HG02981 (cell line): Measurements from ENCODE around the gene APP.

Experiments used
- ATAC-seq: cut with Tn5 transposase; IDR thresholded peaks from one replicate; pipeline ENCODE4 v1.9.1; 2021; ENCODE audit warnings: mild to moderate bottlenecking, moderate library complexity; ENCODE audit not compliant: unreplicated experiment

The APP gene

DNA sequence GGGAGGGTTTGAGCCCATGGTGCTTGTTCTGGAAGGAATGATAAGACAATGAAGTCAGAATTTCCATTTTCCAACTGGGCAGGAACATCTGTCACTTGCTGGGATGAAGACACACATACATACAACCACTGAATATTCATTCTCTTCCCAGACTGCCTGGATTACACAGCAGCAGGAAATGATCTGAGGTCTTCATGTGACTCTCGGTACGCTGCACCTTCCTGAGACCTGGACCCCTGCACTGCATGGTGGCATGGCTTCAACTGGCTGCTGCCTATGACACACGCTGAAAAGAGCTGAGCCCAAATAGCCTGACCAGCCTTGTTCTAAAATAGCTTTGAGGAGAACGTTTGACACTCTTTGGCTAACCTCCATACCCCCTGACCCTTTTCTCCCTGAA, 285.2 kb downstream of the APP start:
- no peak for ATAC-seq

DNA sequence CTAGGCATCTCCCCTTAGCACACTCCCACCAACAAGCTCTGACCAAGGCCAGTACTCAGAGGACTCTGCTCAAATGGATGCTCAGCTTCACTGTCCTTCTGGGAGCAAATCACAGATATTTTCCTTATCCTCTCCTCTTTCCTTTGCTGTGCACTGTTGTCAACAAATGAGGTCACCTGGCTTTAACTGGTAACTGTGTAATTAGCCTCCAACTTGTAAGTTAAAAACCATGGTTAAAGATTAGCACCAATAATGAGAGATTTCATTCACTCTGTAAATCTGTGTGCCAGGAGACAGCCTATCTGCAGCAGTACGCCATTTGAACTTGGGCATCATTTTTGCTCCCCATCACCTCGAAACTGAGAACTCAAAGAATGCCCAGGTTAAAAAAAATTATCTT, 286.3 kb downstream of the APP start:
- no peak for ATAC-seq

DNA sequence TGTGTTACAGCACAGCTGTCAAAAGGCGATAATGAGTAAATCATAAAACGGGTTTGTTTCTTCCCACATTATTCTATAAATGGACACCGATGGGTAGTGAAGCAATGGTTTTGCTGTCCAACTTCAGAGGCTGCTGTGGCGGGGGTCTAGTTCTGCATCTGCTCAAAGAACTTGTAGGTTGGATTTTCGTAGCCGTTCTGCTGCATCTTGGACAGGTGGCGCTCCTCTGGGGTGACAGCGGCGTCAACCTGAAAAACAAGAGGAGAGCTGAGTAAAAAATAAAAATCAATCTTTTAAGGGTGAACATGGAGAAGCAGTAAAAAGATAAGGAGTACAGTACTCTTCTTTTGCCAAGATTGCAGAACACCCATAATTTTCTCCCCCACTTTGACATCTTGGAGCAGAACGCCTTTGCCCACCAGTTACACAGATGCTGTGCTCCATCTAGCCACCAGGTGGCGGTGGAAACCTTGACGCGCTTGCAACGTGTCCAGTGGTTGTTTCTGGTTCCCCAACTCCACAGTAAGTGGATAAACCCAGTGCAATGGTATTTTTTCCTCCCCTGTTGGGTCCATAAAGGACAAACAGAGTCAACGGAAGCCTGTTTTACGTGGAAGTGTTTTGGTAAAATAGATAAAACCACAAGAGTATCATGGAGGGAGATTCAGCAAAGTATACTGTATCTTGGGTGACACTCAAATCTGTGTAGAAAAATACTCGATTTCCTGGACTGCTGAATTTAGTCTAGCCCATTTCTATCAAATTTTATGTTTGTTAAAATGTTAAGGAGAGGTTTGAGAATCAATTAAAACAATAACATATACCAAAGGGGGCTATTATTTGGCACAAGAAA, 288.8 kb downstream of the APP start:
- peak; percentile 87 for ATAC-seq

DNA sequence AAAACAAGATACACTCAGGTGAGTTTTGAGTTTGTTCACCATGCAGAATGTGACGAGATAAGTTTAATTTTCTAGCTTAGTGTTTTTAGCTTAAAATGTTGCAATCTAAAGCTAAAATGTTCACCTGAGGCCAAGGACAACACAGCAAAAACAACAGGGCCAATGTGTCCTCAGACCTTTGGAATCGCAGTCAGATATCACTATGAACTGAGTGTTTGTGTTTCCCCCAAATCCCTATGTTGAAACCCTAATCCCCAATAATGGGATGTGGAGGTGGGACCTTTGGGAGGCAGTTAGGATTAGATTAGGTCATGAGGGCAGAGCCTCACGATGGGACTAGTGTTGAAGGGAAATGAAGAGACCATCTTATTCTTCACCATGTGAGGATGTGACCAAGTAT, 291.4 kb downstream of the APP start:
- ATAC-seq = no peak

DNA sequence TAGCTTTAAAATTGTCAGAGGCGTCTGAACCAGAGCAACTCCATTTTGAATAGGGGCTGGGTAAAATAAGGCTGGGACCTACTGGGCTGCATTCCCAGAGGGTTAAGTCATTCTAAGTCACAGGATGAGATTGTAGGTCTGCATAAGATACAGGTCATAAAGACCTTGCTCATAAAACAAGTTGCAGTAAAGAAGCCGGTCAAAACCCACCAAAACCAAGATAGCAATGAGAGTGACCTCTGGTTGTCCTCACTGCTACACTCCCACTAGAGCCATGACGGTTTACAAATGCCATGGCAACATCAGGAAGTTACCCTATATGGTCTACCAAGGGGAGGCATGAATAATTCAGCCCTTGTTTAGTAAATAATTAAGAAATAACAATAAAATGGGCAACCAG, 292.2 kb downstream of the APP start:
- no peak for ATAC-seq

DNA sequence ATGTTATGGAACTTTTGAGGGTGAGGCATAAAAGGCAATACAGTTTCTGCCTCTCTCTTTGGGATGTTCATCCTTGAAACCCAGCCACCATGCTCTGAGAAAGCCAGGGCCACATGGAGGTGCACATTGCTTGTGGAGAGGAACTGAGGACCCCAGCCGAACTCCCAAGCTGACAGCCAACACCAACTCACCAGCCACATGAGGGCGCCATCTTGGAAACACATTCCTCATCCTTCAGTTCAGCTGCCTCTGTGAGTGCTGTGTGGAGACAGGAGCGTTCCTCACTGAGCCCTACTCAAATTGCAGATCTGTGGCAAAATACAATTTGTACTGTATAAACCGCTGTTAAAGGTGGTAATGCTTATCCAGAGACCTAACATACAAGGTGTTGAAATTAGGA, 298.3 kb downstream of the APP start:
- no peak for ATAC-seq

DNA sequence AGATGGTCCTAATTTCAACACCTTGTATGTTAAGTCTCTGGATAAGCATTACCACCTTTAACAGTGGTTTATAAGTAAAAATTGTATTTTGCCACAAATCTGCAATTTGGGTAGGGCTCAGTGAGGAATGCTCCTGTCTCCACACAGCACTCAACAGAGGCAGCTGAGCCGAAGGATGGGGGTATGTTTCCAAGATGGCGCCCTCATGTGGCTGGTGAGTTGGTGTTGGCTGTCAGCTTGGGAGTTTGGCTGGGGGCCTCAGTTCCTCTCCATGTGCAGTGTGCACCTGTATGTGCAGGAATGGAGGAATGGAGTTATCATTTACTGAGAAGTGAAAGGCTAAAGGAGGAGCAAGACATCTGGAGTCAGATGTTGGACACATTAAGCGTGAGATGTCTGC, 299.0 kb downstream of the APP start:
- no peak for ATAC-seq

DNA sequence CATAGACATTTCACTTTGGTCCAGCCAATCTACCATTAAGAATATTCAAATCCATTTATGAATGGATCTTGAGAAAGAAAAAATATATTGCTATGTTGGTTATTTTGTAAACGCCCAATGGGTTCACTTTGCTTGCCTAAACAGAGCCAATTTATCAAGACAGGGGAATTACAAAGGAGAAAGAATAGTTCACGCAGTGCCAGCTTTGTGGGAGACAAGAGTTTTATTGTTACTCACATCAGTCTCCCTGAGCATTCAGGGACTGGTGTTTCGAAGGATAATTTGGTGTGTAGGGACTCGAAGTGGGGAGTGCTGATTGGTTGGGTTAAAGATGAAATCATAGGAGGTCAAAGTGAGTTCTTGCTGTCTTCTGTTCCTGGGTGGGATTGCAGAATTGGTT, 300.5 kb downstream of the APP start:
- ATAC-seq = no peak

DNA sequence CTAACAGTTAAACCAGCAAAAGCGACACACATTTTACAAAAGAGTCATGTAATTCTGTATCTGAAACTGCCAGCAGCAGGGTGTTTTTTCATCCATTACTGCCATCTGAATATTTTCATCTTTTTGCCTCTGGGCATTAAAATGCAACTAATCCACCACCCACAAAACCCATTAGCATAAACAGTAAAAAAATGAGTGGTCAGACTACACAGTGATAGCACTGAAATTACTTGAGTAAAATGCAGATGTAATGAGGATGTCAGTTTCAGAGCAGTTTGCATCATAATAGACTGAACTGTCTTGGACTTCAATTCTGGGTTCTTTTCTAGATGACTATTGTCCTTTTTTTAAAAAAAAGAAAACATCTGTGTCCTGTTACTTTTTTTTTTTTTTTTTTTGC, 303.5 kb downstream of the APP start:
- no peak for ATAC-seq

DNA sequence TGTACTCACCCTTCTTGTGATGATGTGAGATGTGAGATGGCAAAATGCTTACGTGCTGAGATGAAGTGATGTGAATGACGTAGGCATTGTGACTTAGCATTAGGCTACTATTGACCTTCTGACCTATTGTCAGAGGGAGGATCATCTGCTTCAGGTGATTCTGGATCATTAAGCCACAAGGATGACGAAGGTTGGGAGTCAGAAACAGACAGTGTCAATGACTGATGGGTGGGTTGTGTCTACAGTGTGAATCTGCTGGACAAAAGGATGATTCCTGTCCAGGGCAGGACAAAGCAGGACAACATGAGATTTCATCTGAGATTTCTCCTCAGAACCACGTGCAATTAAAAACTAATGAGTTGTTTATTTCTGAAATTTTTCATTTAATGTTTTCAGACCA, 306.8 kb downstream of the APP start:
- no peak for ATAC-seq

DNA sequence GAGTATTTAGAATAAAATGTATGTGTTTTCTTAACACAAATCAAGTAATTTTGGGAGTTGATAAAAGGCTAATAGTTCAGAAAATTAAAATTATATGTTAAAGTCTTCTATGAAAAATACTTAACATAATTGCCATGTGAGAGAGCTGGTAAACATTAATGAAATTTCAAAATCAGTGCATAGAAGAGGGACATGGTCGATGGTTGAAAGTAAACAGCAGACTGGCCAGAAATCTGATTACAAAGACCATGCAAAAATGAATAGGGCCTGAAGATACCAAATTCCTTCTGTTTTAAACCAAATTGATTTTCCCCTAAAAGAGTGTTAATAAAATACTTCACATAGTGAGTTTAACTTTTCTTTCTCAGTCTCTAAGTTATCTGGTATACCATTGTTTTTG, 307.5 kb downstream of the APP start:
- no peak for ATAC-seq

DNA sequence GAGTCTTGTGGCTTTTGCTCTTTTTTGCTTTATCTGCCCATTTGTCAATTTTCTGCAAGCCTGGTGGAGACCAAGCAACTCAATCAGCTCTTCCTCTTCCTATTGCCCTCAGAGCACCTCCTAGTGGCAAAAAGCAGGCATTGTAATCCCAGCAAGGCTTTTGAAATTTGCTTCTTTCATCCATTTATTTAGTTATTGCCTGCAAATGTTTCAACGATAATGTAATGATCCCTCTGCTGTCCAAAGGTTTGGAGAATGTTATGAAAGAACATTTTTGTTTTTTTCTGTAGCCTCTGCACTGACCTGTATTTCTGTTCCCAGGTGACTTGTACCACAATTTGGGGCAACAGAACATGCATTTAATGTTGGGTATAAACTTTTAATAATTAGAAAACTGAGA, 308.0 kb downstream of the APP start:
- no peak for ATAC-seq

DNA sequence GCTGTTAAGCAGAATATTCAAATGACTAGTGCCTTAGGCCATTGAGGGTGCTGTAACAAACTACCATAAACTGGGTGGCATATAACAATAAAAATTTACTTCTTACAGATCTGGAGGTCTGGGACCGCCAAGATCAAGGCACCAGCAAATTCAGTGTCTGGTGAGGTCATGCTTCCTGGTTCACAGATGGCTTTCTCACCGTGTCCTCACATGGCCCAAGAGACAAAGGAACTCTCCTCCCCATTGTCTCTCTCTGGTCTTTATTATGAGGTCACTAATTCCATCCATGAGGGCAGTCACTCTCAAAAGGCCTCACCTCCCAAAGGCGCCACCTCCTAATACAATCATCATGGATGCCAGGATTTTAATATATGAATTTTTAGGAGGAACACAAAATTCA, 308.5 kb downstream of the APP start:
- ATAC-seq = no peak

DNA sequence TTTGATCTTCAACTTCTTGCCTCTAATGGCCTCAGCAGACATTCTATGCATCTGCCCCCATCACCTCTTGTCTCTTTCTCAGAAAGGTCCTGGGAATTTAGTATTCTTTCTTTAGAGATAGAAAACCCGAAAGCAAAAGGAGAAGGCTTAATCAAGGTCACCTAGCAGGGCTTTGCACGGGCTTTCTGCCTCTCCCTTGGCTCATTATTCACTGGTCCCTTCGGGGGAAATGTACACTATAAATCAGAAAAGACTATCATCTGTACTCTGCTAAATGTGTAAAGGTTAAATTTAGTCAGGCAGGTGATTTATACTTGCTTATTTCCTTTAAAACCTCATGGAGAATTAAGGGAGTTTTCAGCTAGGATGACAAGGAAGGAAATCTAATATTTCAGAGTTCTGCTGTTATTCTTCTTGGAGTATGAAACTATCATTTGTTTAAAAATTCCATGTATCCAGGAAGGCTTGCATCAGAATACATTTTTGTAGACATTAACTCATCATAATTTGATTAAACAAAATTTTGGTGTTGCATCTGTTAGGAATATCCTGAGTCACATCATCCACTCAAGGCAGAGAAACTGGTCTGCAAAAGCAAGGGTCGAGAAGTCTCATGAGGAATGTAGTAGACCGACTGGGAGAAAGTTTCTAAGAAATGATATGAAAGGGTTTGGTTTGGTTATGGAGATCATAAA, 311.2 kb downstream of the APP start:
- ATAC-seq = no peak

DNA sequence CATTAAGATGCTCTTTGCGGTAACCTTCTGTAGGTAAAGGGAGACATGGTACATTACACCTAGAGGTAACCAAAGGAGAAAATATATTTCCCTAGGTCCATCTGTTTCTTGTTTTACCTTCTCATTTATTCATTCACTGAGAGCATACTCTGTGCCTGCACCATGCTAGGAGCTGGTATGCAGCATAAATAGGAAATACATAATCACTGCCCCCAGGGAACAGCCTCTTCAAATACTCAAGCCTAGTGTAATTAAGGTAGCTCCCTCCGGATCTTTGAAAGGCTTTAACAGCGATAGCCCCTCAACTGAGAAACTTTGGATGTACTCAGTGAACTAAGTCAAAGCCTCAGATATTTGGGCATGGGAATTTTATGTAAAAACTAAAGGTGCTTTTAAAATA, 312.2 kb downstream of the APP start:
- ATAC-seq = no peak

DNA sequence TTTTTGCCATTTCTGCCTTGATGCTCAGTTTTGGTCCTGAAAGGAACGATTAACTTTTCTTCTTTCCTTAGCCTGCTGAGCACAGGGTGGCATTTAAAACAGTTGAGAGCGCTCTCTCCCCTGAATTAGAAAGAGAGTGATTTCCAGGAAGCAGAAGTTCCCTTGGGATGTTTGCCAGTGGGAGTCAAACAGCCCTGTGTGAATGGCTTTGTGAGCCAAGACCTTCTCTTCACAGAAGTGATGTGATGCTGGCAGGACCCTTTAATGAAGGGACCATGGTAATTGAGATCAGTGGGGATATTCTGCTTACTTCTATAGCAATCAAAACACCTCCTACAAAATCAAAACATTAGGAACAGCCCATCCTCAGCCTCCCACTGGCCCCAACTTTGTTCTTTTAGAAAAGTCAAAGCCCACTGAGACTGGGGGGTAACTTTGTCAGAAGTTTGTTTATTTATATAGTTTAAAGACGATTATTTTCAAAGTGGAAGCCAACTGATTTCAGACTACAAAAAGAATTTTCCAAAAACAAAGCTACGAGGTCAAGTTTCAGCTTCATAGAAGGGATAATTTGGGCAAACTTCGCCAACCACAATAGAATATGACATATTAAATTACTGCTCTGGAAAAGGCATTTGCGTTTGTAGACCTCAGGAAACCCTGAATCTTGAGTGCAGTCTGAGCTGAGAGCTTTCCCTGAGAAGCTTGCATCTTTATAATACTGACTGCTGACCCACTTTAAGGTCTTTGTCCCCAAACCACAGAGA, 313.1 kb downstream of the APP start:
- no peak for ATAC-seq

DNA sequence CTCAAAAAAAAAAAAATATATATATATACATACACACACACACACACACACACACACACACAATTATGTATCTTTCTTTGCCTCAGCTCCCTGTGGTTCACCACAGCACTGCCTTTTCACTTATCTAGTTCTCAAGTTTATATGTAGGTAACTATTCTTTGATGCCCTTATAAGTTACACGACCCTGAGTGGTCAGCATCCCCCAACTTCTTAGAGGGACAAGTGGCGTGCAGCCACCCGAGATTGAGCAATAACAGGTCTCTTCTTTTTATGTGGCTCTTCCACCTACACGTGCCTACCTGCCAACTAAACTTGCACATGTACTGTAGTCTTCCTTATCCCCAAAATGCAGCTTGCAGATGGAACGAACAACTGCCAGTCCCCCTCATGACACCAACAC, 315.0 kb downstream of the APP start:
- ATAC-seq = no peak

DNA sequence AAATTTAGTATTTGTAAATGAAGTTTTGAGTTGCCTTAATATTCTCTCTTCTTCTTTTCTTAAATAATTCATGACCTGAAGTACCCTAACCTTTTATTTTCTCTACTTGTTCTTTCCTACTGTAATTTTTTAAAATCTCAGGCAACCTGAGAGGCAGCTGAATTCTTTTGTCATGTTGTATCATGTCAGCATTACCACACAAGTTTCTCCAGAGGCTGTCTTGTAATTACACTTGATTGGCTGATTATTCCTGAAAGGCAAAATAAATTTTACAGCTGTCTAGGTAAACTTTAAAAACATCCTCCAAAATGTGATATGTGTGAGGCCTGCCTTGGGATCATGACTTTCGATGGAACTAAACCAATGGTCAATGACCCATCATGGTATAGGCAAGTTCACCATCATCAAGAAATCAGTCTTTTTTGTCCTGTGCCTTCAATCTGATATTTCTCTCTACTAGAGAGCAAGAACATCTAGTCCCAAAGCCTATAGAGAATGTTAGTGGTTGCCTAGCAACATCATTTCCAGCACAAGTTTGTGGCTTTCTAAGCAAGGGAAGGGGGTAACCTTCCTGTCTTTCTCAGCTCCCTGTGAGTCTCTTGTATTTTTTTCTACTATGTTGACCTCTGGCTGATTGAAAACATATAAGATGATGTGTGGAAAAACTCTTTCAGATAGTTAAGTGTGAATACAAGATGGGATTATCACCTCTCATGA, 320.3 kb downstream of the APP start:
- no peak for ATAC-seq

DNA sequence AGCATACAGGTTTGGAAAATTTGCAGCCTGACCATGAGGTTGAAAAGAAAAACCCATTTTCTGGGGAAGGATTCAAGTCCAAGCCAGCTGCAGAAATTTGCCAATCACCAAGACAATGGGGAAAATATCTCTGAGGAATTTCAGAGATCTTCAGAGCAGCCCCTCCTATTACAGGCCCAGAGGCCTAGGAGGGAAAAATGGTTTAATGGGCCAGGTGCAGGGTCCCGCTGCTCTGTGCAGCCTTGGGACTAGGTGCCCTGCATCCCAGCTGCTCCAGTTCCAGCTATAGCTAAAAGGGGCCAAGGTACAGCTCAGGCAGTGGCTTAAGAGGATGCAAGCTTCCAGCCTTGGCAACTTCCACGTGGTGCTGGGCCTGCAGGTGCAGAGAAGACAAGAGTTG, 322.3 kb downstream of the APP start:
- no peak for ATAC-seq

DNA sequence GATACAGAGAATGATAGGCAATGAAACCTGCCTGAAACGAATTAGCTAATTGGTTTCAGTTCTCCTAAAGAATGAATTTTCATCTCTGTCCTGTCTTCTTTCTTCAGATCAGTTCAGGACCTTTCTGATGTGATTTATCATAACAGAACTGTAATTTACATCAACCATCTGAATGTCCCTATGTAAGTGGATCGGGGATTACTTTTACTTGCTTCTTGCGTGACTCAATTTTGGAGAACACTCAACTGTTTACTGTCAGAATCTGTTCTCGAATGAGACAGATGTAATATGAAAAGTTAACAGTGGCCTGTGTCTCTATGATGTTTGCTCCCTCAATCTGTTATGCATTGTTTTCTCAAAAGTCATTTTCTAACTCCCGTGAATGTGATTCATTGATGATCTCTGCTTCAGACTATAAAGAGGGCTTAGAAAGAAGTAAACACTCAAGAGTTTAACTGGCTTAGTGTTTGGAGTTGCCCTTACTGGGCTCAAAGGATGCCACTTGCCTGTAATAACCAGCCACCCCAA, 324.8 kb downstream of the APP start:
- no peak for ATAC-seq

DNA sequence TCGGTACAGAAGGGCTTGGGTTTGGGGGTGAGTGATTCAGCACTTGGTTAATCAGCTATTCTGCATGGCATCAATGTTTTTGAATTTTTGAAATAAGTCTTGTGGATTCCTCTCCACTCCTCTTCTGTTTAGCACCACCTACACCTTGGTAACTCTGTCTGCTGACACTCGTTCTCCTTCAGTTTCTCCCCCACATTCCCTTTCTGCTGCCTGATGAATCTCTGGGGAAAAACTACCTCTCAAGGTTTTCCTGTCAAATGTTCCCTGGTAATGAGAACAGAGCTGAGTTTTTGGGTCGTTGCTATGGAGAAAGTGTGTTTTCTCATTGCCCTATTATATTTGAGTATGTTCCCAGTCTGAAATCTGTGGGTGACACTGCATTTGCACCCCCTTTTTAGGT, 327.6 kb downstream of the APP start:
- no peak for ATAC-seq
